ENCODE measurements around the gene PIM3.

The PIM3 gene

GRCh38 chr22:49956914-49957825 is 3.4 kb upstream of the PIM3 start:
- DNase-seq: no peak

GRCh38 chr22:49957826-49958365 is 2.7 kb upstream of the PIM3 start:
- DNase-seq: no peak

GRCh38 chr22:49958366-49958921 is 2.1 kb upstream of the PIM3 start:
- DNase-seq: no peak

- no peak for DNase-seq
Measured at GRCh38 chr22:49958931-49959781, 1.4 kb upstream of the PIM3 start.

- no peak for DNase-seq
Measured at GRCh38 chr22:49959782-49960158, 802 bp upstream of the PIM3 start.

- peak; percentile 53 for DNase-seq
Measured at GRCh38 chr22:49961005-49961600, 531 bp downstream of the PIM3 start.

- DNase-seq: peak; percentile 53
Measured at GRCh38 chr22:49961601-49962011, 1.0 kb downstream of the PIM3 start.

GRCh38 chr22:49962012-49962750 is 1.6 kb downstream of the PIM3 start:
- peak; percentile 83 for DNase-seq

GRCh38 chr22:49962751-49963646 is 2.4 kb downstream of the PIM3 start:
- no peak for DNase-seq

GRCh38 chr22:49963647-49964026 is 3.1 kb downstream of the PIM3 start:
- DNase-seq: no peak

GRCh38 chr22:49964136-49965090 is 3.8 kb downstream of the PIM3 start:
- DNase-seq: no peak

- no peak for DNase-seq
Measured at GRCh38 chr22:49965091-49966040, 4.8 kb downstream of the PIM3 start.

- DNase-seq: no peak
Measured at GRCh38 chr22:49966041-49966773, 5.6 kb downstream of the PIM3 start.

GRCh38 chr22:49966774-49967705 is 6.5 kb downstream of the PIM3 start:
- DNase-seq: peak; percentile 10

GRCh38 chr22:49967706-49968208 is 7.2 kb downstream of the PIM3 start:
- no peak for DNase-seq

GRCh38 chr22:49968313-49968830 is 7.8 kb downstream of the PIM3 start:
- no peak for DNase-seq

Measured in OCI-M1 (cell line).